Stimulated activated CD8-positive, alpha-beta memory T cell treated with anti-CD3 and anti-CD28 coated beads, Interleukin-4, amount 100 ng/mL, for 24 hours (primary cell): Measurements from ENCODE around the gene IL15.

Experiments used
- DNase-seq: peaks from one replicate; pipeline ENCODE4 v3.0.0-alpha.2; 2020; ENCODE audit warnings: low read depth

IL15 gene

GRCh38 chr4:141772838-141773237, 136.5 kb downstream of the IL15 start:
- no peak for DNase-seq

GRCh38 chr4:141782205-141782604, 145.8 kb downstream of the IL15 start:
- DNase-seq: no peak
